Stimulated activated CD4-positive, alpha-beta T cell treated with anti-CD3 and anti-CD28 coated beads, Interleukin-12 subunit alpha, Interleukin-12 subunit beta, amount 100 ng/mL, for 24 hours (primary cell): ENCODE results near the gene TTC13.
"Not testable (repeated sequence)": the region's sequence is repeated elsewhere in the genome, so short reads cannot be mapped to it uniquely, and the experiment has no call there.

Experiments
- DNase-seq, 2 experiments: peaks; one replicate each; pipeline ENCODE4 v3.0.0-alpha.2; 2020; ENCODE audit warnings: low read depth in 2 of 2

The TTC13 gene

GRCh38 chr1:230992100-230992774 is 13.6 kb upstream of the TTC13 start:
- no peak for DNase-seq

- DNase-seq, result no peak
Observed at GRCh38 chr1:230987448-230987847, 8.8 kb upstream of the TTC13 start.

- no peak for DNase-seq
Observed at GRCh38 chr1:230986976-230987375, 8.3 kb upstream of the TTC13 start.

GRCh38 chr1:230985711-230986110 is 7.0 kb upstream of the TTC13 start:
- DNase-seq, result no peak

- not testable (repeated sequence) for DNase-seq
Observed at GRCh38 chr1:230984622-230985515, 6.2 kb upstream of the TTC13 start.

GRCh38 chr1:230983811-230984210 is 5.2 kb upstream of the TTC13 start:
- DNase-seq, result no peak

GRCh38 chr1:230982696-230983095 is 4.0 kb upstream of the TTC13 start:
- DNase-seq, result no peak

- DNase-seq, result no peak
Observed at GRCh38 chr1:230979952-230980351, 1.3 kb upstream of the TTC13 start.

GRCh38 chr1:230979389-230979716 is 692 bp upstream of the TTC13 start:
- DNase-seq, result no peak

GRCh38 chr1:230977761-230978490 is 735 bp downstream of the TTC13 start:
- DNase-seq, result peak in 1 of 2 experiments; percentile 22

GRCh38 chr1:230976825-230977747 is 1.6 kb downstream of the TTC13 start:
- no peak for DNase-seq

- no peak for DNase-seq
Observed at GRCh38 chr1:230976360-230976759, 2.3 kb downstream of the TTC13 start.

GRCh38 chr1:230975636-230976035 is 3.0 kb downstream of the TTC13 start:
- no peak for DNase-seq

- peak; percentile 7 to 23 for DNase-seq
Observed at GRCh38 chr1:230972855-230973271, 5.8 kb downstream of the TTC13 start.

GRCh38 chr1:230971771-230972170 is 6.9 kb downstream of the TTC13 start:
- no peak for DNase-seq

GRCh38 chr1:230970432-230970831 is 8.2 kb downstream of the TTC13 start:
- DNase-seq, result no peak

- DNase-seq, result no peak
Observed at GRCh38 chr1:230966358-230966873, 12.2 kb downstream of the TTC13 start.

GRCh38 chr1:230965535-230965934 is 13.1 kb downstream of the TTC13 start:
- DNase-seq, result no peak

GRCh38 chr1:230964896-230965295 is 13.8 kb downstream of the TTC13 start:
- no peak for DNase-seq

GRCh38 chr1:230958370-230958769 is 20.3 kb downstream of the TTC13 start:
- DNase-seq, result no peak

- no peak for DNase-seq
Observed at GRCh38 chr1:230957580-230957989, 21.1 kb downstream of the TTC13 start.
